K562 (cell line): ENCODE measurements around the gene ERG28. TPM values are rescaled to one million over a fixed set of nuclear protein-coding genes. Genes with fewer than 3 reads are reported as not detected.

ENCODE experiments used
- DMBX1 ChIP-seq: fragments of 250-450 bp; sonication (Bioruptor Pico); IDR thresholded peaks from 2 replicates; pipeline ENCODE4 v1.8.0; 2022; ENCODE audit warnings: inconsistent platforms, mild to moderate bottlenecking, moderate library complexity, borderline replicate concordance
- FOXA1 ChIP-seq: fragments of 450-650 bp; IDR thresholded peaks from 2 replicates; pipeline ENCODE4 v1.6.1; 2016; ENCODE audit warnings: mild to moderate bottlenecking, borderline replicate concordance
- LEF1 ChIP-seq: fragments of 450-650 bp; IDR thresholded peaks from 2 replicates; pipeline ENCODE4 v1.6.1; 2016; ENCODE audit warnings: mild to moderate bottlenecking
- MAFK ChIP-seq: IDR thresholded peaks from 2 replicates; pipeline ENCODE4 v1.6.1; 2011; ENCODE audit warnings: low read length, improper control_type of control experiment
- RAD21 ChIP-seq, 2 experiments: fragments of 250-450 bp in 1 of 2; fragments of 450-650 bp in 1 of 2; sonication (Bioruptor Pico) in 1 of 2; formaldehyde crosslinking in 1 of 2; IDR thresholded peaks in 1 of 2; conservative IDR thresholded peaks in 1 of 2; 2 replicates each; pipeline versions ENCODE4 v1.4.0 to v1.8.0; 2020 to 2022; ENCODE audit warnings: mild to moderate bottlenecking in 2 of 2, moderate library complexity in 1 of 2
- XRCC5 ChIP-seq: fragments of 200-400 bp; formaldehyde crosslinking; IDR thresholded peaks from 2 replicates; pipeline ENCODE4 v1.6.1; 2017; ENCODE audit warnings: low read depth, mild to moderate bottlenecking, low read length
- YY1 ChIP-seq, 3 experiments: IDR thresholded peaks; 2 replicates each; pipeline ENCODE4 v1.6.1; 2011; ENCODE audit warnings: low read length in 2 of 3, mild to moderate bottlenecking in 2 of 3, moderate library complexity in 2 of 3, borderline replicate concordance in 1 of 3, control low read depth in 1 of 3, low read depth in 1 of 3; ENCODE audit not compliant: insufficient read depth in 3 of 3, insufficient replicate concordance in 2 of 3, control insufficient read depth in 1 of 3, insufficient read length in 1 of 3; ENCODE audit errors: extremely low read depth in 1 of 3
- polyA plus RNA-seq, 8 experiments: library from polyadenylated mRNA; depleted of rRNA in 4 of 8; stranded (reverse) in 5 of 8; unstranded in 3 of 8; fragments of >200 nt; fragmentation: Nextera tagmentation in 2 of 8; fragmentation: Illumina TruSeq in 1 of 8; extraction: Ambion mirVana in 2 of 8; extraction: Trizol in 1 of 8; gene quantifications; 2 replicates each; pipeline versions ENCODE4 v1.2.1 to v1.2.3, GENCODE V29; 2011 to 2014; ENCODE audit warnings: inconsistent platforms in 1 of 8, missing spikeins in 1 of 8
- total RNA-seq, 7 experiments: library from RNA; depleted of rRNA in 6 of 7; stranded (reverse); fragments of >200 nt in 6 of 7; fragmentation: Illumina TruSeq in 2 of 7; extraction: Trizol in 2 of 7; gene quantifications; 2 replicates each; pipeline versions ENCODE4 v1.2.1 to v1.2.3, GENCODE V29; 2011 to 2021; ENCODE audit warnings: low replicate concordance in 1 of 7
- TF ChIP-seq, protein P1 (sequence below): fragments of 200-800 bp; sonication (Bioruptor generic); IDR thresholded peaks from 2 replicates; pipeline ENCODE4 v1.6.1; 2017; ENCODE audit warnings: missing genetic modification characterization, missing compliant biosample characterization
- TF ChIP-seq, protein P2 (sequence below), 3 experiments: IDR thresholded peaks in 2 of 3; conservative IDR thresholded peaks in 1 of 3; 2 replicates each; pipeline ENCODE4 v1.5.1; 2011 to 2012; ENCODE audit warnings: low read length in 3 of 3, mild to moderate bottlenecking in 3 of 3, control low read depth in 2 of 3, improper control_type of control experiment in 1 of 3, inconsistent platforms in 1 of 3, low read depth in 1 of 3, mixed read lengths in 1 of 3, moderate library complexity in 1 of 3; ENCODE audit not compliant: insufficient read depth in 2 of 3
- TF ChIP-seq, protein P3 (sequence below), 2 experiments: fragments of 150-350 bp in 1 of 2; IDR thresholded peaks; 2 replicates each; pipeline ENCODE4 v1.6.1; 2012 to 2016; ENCODE audit warnings: low read depth in 2 of 2, low read length in 2 of 2, mild to moderate bottlenecking in 1 of 2, moderate library complexity in 1 of 2
- TF ChIP-seq, protein P4 (sequence below): fragments of 450-650 bp; formaldehyde crosslinking; IDR thresholded peaks from 2 replicates; pipeline ENCODE4 v1.4.0; 2020; ENCODE audit warnings: mild to moderate bottlenecking, moderate library complexity
- TF ChIP-seq, protein P5 (sequence below), 2 experiments: fragments of 450-650 bp; IDR thresholded peaks; 2 replicates each; pipeline ENCODE4 v1.6.1; 2018; ENCODE audit warnings: mild to moderate bottlenecking in 2 of 2, low read depth in 1 of 2; ENCODE audit not compliant: partially characterized antibody in 2 of 2

ERG28 gene
- total and polyA plus RNA-seq, 9 of the 15 experiments (the other 6 are each of a cell fraction or from before 2014, with no cell fraction given) = 3.1 to 34.2 (median 14.2) TPM

DNA sequence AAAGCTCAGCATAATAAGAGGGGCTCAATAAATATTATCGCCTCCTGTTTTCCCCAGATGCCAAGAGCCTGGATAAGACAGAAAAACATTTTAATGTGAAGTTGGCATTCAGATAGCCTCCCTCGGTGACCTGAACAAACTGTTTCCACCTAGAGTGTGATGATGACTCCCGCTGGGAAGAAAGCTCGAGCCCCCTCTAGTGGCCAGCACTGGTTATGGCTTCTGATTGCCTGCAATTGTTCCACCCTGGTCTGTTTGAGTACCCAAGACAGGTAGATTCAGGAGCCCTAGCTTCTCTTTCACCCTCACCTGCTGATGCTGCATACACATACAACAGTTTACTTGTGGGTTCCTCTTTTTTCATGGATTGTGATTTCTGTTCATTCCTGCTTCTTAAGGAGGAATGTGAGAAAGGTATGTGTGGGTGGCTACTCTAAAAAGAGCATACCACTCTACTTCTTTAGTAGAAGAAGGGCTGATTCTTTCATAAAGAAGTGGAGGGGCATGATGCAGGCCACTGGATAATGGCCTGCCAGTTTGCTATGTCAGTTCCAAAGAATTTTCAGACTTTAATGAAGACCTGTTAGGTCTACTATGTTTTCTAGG, 6.4 kb downstream of the ERG28 start (continued):
- no peak for TF ChIP-seq YY1 (IDR thresholded peaks at IDR 0.05; ENCODE audit: borderline replicate concordance in 1 of 3, control insufficient read depth in 1 of 3, extremely low read depth in 1 of 3, insufficient read depth in 3 of 3, insufficient read length in 1 of 3, insufficient replicate concordance in 2 of 3, low read depth in 1 of 3, low read length in 2 of 3)
- TF ChIP-seq DMBX1 = no peak
- TF ChIP-seq, protein P1, sequence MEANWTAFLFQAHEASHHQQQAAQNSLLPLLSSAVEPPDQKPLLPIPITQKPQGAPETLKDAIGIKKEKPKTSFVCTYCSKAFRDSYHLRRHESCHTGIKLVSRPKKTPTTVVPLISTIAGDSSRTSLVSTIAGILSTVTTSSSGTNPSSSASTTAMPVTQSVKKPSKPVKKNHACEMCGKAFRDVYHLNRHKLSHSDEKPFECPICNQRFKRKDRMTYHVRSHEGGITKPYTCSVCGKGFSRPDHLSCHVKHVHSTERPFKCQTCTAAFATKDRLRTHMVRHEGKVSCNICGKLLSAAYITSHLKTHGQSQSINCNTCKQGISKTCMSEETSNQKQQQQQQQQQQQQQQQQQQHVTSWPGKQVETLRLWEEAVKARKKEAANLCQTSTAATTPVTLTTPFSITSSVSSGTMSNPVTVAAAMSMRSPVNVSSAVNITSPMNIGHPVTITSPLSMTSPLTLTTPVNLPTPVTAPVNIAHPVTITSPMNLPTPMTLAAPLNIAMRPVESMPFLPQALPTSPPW = no peak
- TF ChIP-seq LEF1 = no peak
- TF ChIP-seq, protein P2, sequence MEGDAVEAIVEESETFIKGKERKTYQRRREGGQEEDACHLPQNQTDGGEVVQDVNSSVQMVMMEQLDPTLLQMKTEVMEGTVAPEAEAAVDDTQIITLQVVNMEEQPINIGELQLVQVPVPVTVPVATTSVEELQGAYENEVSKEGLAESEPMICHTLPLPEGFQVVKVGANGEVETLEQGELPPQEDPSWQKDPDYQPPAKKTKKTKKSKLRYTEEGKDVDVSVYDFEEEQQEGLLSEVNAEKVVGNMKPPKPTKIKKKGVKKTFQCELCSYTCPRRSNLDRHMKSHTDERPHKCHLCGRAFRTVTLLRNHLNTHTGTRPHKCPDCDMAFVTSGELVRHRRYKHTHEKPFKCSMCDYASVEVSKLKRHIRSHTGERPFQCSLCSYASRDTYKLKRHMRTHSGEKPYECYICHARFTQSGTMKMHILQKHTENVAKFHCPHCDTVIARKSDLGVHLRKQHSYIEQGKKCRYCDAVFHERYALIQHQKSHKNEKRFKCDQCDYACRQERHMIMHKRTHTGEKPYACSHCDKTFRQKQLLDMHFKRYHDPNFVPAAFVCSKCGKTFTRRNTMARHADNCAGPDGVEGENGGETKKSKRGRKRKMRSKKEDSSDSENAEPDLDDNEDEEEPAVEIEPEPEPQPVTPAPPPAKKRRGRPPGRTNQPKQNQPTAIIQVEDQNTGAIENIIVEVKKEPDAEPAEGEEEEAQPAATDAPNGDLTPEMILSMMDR (IDR thresholded peaks at IDR 0.05 in 2 of 3, conservative IDR thresholded peaks at IDR 0.05 in 1 of 3; ENCODE audit: insufficient read depth in 2 of 3, low read depth in 1 of 3, low read length in 3 of 3) = peak; percentile 79 to 85 (median 83)
- TF ChIP-seq, protein P3, sequence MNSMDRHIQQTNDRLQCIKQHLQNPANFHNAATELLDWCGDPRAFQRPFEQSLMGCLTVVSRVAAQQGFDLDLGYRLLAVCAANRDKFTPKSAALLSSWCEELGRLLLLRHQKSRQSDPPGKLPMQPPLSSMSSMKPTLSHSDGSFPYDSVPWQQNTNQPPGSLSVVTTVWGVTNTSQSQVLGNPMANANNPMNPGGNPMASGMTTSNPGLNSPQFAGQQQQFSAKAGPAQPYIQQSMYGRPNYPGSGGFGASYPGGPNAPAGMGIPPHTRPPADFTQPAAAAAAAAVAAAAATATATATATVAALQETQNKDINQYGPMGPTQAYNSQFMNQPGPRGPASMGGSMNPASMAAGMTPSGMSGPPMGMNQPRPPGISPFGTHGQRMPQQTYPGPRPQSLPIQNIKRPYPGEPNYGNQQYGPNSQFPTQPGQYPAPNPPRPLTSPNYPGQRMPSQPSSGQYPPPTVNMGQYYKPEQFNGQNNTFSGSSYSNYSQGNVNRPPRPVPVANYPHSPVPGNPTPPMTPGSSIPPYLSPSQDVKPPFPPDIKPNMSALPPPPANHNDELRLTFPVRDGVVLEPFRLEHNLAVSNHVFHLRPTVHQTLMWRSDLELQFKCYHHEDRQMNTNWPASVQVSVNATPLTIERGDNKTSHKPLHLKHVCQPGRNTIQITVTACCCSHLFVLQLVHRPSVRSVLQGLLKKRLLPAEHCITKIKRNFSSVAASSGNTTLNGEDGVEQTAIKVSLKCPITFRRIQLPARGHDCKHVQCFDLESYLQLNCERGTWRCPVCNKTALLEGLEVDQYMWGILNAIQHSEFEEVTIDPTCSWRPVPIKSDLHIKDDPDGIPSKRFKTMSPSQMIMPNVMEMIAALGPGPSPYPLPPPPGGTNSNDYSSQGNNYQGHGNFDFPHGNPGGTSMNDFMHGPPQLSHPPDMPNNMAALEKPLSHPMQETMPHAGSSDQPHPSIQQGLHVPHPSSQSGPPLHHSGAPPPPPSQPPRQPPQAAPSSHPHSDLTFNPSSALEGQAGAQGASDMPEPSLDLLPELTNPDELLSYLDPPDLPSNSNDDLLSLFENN (IDR thresholded peaks at IDR 0.05; ENCODE audit: low read depth in 2 of 2, low read length in 2 of 2) = no peak
- no peak for TF ChIP-seq MAFK
- TF ChIP-seq XRCC5 = peak; percentile 49; the same call in 1 of the 2 replicates
- TF ChIP-seq RAD21 (CRISPR knock-in tag; conservative IDR thresholded peaks at IDR 0.05 in 1 of 2, IDR thresholded peaks at IDR 0.05 in 1 of 2) = peak; percentile 61 to 73
- TF ChIP-seq, protein P4, sequence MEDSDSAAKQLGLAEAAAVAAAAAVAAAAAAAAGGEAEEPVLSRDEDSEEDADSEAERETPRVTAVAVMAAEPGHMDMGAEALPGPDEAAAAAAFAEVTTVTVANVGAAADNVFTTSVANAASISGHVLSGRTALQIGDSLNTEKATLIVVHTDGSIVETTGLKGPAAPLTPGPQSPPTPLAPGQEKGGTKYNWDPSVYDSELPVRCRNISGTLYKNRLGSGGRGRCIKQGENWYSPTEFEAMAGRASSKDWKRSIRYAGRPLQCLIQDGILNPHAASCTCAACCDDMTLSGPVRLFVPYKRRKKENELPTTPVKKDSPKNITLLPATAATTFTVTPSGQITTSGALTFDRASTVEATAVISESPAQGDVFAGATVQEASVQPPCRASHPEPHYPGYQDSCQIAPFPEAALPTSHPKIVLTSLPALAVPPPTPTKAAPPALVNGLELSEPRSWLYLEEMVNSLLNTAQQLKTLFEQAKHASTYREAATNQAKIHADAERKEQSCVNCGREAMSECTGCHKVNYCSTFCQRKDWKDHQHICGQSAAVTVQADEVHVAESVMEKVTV (CRISPR knock-in tag) = 0 out of 2 replicates have a peak, but pooled peaks have one; percentile 36
- no peak for TF ChIP-seq FOXA1
- TF ChIP-seq, protein P5, sequence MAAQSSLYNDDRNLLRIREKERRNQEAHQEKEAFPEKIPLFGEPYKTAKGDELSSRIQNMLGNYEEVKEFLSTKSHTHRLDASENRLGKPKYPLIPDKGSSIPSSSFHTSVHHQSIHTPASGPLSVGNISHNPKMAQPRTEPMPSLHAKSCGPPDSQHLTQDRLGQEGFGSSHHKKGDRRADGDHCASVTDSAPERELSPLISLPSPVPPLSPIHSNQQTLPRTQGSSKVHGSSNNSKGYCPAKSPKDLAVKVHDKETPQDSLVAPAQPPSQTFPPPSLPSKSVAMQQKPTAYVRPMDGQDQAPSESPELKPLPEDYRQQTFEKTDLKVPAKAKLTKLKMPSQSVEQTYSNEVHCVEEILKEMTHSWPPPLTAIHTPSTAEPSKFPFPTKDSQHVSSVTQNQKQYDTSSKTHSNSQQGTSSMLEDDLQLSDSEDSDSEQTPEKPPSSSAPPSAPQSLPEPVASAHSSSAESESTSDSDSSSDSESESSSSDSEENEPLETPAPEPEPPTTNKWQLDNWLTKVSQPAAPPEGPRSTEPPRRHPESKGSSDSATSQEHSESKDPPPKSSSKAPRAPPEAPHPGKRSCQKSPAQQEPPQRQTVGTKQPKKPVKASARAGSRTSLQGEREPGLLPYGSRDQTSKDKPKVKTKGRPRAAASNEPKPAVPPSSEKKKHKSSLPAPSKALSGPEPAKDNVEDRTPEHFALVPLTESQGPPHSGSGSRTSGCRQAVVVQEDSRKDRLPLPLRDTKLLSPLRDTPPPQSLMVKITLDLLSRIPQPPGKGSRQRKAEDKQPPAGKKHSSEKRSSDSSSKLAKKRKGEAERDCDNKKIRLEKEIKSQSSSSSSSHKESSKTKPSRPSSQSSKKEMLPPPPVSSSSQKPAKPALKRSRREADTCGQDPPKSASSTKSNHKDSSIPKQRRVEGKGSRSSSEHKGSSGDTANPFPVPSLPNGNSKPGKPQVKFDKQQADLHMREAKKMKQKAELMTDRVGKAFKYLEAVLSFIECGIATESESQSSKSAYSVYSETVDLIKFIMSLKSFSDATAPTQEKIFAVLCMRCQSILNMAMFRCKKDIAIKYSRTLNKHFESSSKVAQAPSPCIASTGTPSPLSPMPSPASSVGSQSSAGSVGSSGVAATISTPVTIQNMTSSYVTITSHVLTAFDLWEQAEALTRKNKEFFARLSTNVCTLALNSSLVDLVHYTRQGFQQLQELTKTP (IDR thresholded peaks at IDR 0.05; ENCODE audit: low read depth in 1 of 2, partially characterized antibody in 2 of 2) = no peak
